Measurements from ENCODE around the gene TPCN2.
"Not testable (repeated sequence)": the region's sequence is repeated elsewhere in the genome, so short reads cannot be mapped to it uniquely, and the experiment has no call there.

DNA sequence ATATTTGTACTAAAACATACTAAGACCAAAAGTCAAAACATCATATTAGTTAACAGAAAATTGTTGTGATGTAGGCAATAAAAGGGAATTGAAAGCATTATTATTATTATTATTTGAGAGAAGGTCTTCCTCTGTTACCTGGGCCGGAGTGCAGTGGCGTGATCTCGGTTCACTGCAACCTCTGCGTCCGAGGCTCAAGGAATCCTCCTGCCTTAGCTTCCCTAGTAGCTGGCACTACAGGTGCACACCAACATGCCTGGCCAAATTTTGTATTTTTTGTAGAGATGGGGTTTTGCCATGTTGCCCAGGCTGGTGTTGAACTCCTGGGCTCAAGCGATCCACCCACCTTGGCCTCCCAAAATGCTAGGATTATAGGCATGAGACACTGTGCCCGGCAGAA, 91.4 kb downstream of the TPCN2 start:
- TF ChIP-seq, protein P1, sequence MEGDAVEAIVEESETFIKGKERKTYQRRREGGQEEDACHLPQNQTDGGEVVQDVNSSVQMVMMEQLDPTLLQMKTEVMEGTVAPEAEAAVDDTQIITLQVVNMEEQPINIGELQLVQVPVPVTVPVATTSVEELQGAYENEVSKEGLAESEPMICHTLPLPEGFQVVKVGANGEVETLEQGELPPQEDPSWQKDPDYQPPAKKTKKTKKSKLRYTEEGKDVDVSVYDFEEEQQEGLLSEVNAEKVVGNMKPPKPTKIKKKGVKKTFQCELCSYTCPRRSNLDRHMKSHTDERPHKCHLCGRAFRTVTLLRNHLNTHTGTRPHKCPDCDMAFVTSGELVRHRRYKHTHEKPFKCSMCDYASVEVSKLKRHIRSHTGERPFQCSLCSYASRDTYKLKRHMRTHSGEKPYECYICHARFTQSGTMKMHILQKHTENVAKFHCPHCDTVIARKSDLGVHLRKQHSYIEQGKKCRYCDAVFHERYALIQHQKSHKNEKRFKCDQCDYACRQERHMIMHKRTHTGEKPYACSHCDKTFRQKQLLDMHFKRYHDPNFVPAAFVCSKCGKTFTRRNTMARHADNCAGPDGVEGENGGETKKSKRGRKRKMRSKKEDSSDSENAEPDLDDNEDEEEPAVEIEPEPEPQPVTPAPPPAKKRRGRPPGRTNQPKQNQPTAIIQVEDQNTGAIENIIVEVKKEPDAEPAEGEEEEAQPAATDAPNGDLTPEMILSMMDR (IDR thresholded peaks at IDR 0.05), result not testable (repeated sequence)
- not testable (repeated sequence) for TF ChIP-seq POLR2A (IDR thresholded peaks at IDR 0.05)
